ENCODE measurements around the gene HTRA3. TPM values are rescaled to one million over a fixed set of nuclear protein-coding genes. Genes with fewer than 3 reads are reported as not detected.

HTRA3 gene
- total and polyA plus RNA-seq, 4 donors = 0.36 to 1.2 (median 1.1) TPM

- Histone ChIP-seq H3K4me3 (ENCODE audit: low read depth in 1 of 3, low read length in 3 of 3) (no peak overlapping the region), H3K27me3 (ENCODE audit: control insufficient read depth in 4 of 4, insufficient read depth in 4 of 4, low read length in 3 of 4) (peaks cover 0 to 3% (median 0%) of the 10 kb centered on the region in 4 donors), H3K9ac (ENCODE audit: low read depth in 1 of 2, low read length in 2 of 2) (no peak overlapping the region), H3K27ac (ENCODE audit: low read depth in 1 of 2, low read length in 2 of 2) (no peak overlapping the region), H3K4me1 (ENCODE audit: control insufficient read depth in 4 of 4, insufficient read depth in 4 of 4, low read length in 3 of 4) (no peaks in the 10 kb centered on the region), H3K9me3 (ENCODE audit: control insufficient read depth in 4 of 4, low read length in 3 of 4) (no peaks in the 10 kb centered on the region), H3K36me3 (ENCODE audit: control insufficient read depth in 4 of 4, insufficient read depth in 3 of 4, low read depth in 1 of 4, low read length in 3 of 4) (no peaks in the 10 kb centered on the region)
- no peak for TF ChIP-seq FOXA1 (IDR thresholded peaks at IDR 0.05)
- no peak for TF ChIP-seq GABPA (IDR thresholded peaks at IDR 0.05 in 1 of 2, conservative IDR thresholded peaks at IDR 0.05 in 1 of 2)
- TF ChIP-seq MAX (IDR thresholded peaks at IDR 0.05) = no peak
- no peak for TF ChIP-seq RXRA (IDR thresholded peaks at IDR 0.05)
- no peak for TF ChIP-seq NR2F2 (IDR thresholded peaks at IDR 0.05)
- no peak for TF ChIP-seq JUND (IDR thresholded peaks at IDR 0.05)
- TF ChIP-seq SP1 (IDR thresholded peaks at IDR 0.05) = no peak
- TF ChIP-seq ATF3 (IDR thresholded peaks at IDR 0.05) = no peak
- TF ChIP-seq HNF4G (IDR thresholded peaks at IDR 0.05) = no peak
- no peak for TF ChIP-seq RAD21 (IDR thresholded peaks at IDR 0.05)
- TF ChIP-seq ZBTB33 (IDR thresholded peaks at IDR 0.05) = no peak
- no peak for TF ChIP-seq HNF4A (conservative IDR thresholded peaks at IDR 0.05)
- TF ChIP-seq EGR1 (IDR thresholded peaks at IDR 0.05; ENCODE audit: low read depth in 2 of 2) = no peak
- no peak for TF ChIP-seq CTCF (IDR thresholded peaks at IDR 0.05; ENCODE audit: low read depth, low read length, missing input control)
- TF ChIP-seq REST (IDR thresholded peaks at IDR 0.05) = no peak
- no peak for TF ChIP-seq TAF1 (conservative IDR thresholded peaks at IDR 0.05)
- TF ChIP-seq FOXA2 (IDR thresholded peaks at IDR 0.05) = no peak
- no peak for TF ChIP-seq YY1 (IDR thresholded peaks at IDR 0.05)
- 83% methylated on average over 35 of the region's 35 CpGs for WGBS
- DNase-seq (ENCODE audit: low spot score) = no peak
Measured at GRCh38 chr4:8305851-8306471, 36.4 kb downstream of the HTRA3 start.

All from liver (tissue), 9 donors.